Activated CD4-positive, alpha-beta T cell treated with anti-CD3 and anti-CD28 coated beads, Interleukin-2, amount 10 ng/mL, durations not matched to agents 24 days and 14 days (primary cell): ENCODE data around the gene SPON1. TPM values are rescaled to one million over a fixed set of nuclear protein-coding genes. Genes with fewer than 3 reads are reported as not detected.
A peak's percentile ranks its signal among the peaks of the same experiment; 100 is the strongest.
"Not testable (repeated sequence)": the region's sequence is repeated elsewhere in the genome, so short reads cannot be mapped to it uniquely, and the experiment has no call there.

Experiments used
- DNase-seq: peaks from one replicate; pipeline ENCODE4 v3.0.0; 2022
- H3K27ac Mint-ChIP-seq: one replicate; pipeline ENCODE4 v1.8.0; 2022; ENCODE audit warnings: mild to moderate bottlenecking, mixed read lengths
- H3K27me3 Mint-ChIP-seq: one replicate; pipeline ENCODE4 v1.8.0; 2022; ENCODE audit warnings: mixed read lengths
- H3K36me3 Mint-ChIP-seq: one replicate; pipeline ENCODE4 v1.8.0; 2022; ENCODE audit warnings: low read depth, mild to moderate bottlenecking, mixed read lengths
- H3K4me1 Mint-ChIP-seq: one replicate; pipeline ENCODE4 v1.8.0; 2021; ENCODE audit warnings: mixed read lengths
- H3K4me3 Mint-ChIP-seq: one replicate; pipeline ENCODE4 v1.8.0; 2022; ENCODE audit warnings: mild to moderate bottlenecking, moderate library complexity, mixed read lengths
- H3K9me3 Mint-ChIP-seq: one replicate; pipeline ENCODE4 v1.8.0; 2021; ENCODE audit warnings: mixed read lengths
- intact Hi-C: fragments of 100-400 bp; cut with micrococcal nuclease; formaldehyde crosslinking; loops from one replicate; pipeline ENCODE4 v1.15.1; 2023
- total RNA-seq: library from RNA; stranded (reverse); gene quantifications from 2 replicates; pipeline ENCODE4 v1.2.3, GENCODE V29; 2022

Gene SPON1
- total RNA-seq, 1 donor from 2014 or later = 0.42 TPM

DNA sequence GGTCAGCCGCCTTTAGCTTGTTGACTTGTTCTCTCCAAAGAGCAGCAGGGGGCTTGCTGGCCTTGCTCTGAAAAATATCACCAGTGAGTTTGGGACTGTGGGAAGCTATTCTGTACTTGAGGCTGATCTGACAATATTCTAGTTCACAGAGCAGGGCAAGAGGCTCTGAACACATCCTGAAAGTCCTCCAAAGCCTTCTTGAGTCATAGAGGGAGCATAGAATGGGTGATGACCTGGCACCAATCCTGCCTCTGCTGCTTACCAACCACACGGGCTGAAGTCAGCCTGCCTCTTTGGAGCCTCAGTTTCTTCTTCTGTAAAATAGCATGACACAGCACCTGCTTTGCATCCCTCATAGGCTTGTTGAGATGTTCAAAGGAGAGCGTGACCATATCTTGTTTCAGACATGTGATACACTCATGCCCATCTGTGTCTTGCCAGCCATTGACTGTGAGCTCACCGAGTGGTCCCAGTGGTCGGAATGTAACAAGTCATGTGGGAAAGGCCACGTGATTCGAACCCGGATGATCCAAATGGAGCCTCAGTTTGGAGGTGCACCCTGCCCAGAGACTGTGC lies 299.8 kb downstream of the SPON1 start:
- Mint-ChIP-seq H3K36me3 (peaks cover 19% of the 10 kb centered on the region), H3K27me3 (no peaks in the 10 kb centered on the region), H3K9me3 (peaks cover 4% of the 10 kb centered on the region), H3K27ac (no peak overlapping the region), H3K4me3 (no peak overlapping the region), H3K4me1 (no peaks in the 10 kb centered on the region)
- intact Hi-C loops = no loop called here
- DNase-seq = no peak

DNA sequence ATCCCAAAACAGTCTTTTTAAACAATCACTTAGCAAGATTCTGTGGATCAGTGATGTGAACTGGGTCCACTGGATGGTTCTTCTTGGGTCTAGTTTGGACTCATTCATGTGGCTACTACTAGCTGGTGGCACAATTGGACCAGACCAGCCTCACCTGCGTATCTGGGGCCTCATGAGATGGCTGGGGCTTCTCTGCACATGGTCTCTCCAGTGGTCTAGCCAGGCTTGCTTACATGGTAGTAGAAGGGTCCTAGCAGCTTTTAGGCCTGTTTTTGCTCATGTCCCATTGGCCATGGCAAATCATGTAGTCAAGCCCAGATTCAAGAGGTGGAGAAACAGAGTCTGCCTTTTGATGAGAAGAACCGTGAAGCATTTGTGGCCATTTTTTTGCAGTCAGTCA lies 302.4 kb downstream of the SPON1 start:
- DNase-seq = no peak
- Mint-ChIP-seq H3K4me1 (no peaks in the 10 kb centered on the region), H3K27ac (no peak overlapping the region), H3K36me3 (peaks cover 29% of the 10 kb centered on the region), H3K4me3 (no peak overlapping the region), H3K27me3 (no peaks in the 10 kb centered on the region), H3K9me3 (peaks cover 4% of the 10 kb centered on the region)
- intact Hi-C loops = no loop called here

DNA sequence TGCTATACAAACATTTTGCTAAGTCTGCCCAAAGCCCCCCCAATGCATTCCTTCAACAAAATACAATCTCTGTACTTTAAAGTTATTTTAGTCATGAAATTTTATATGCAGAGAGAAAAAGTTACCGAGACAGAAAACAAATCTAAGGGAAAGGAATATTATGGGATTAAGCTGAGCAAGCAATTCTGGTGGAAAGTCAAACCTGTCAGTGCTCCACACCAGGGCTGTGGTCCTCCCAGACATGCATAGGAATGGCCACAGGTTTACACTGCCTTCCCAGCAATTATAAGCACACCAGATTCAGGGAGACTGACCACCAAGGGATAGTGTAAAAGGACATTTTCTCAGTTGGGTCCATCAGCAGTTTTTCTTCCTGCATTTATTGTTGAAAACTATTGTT lies 304.1 kb downstream of the SPON1 start:
- peaks cover 4% of the 10 kb centered on the region for H3K9me3 Mint-ChIP-seq
- H3K27ac Mint-ChIP-seq = no peak overlapping the region
- H3K4me3 Mint-ChIP-seq = no peak overlapping the region
- H3K27me3 Mint-ChIP-seq = no peaks in the 10 kb centered on the region
- no peak for DNase-seq
- peaks cover 37% of the 10 kb centered on the region for H3K36me3 Mint-ChIP-seq
- peaks cover 12% of the 10 kb centered on the region for H3K4me1 Mint-ChIP-seq
- intact Hi-C loops = no loop called here

DNA sequence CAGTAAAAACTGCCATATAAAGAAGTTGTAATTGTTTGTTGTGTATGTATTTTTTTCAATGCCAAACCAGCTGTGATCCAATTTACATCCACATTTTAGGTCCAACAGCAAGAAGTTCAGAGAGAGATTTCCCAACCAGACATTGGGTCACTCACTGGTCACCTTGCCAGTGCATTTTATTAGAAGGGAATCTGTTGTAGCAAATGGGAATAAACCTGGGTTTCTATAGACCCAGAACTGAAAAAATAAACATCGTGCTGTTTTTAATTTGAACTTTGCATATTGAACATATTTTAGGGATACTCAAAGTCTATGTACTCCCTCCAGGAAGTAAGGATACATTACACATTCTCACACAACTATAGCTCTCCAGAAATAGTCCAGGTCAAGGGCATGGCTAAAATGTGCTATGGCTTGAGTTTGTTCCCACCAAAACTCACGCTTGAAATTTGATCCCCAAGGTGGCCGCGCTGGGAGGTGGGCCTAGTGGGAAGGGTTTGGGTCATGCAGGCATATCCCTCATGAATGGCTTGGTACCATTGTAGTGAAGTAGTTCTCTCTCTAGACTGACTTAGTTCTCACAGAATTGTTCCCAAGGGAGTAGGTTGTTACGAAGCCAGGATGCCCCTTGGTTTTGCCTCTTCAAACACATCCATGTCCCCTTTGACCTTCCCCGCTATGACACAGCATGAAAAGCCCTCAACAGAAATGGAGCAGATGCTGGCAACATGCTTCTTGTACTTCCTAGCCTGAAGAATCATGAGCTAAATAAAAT lies 305.5 kb downstream of the SPON1 start:
- intact Hi-C loops = no loop called here
- H3K4me1 Mint-ChIP-seq = peaks cover 20% of the 10 kb centered on the region
- no peaks in the 10 kb centered on the region for H3K27me3 Mint-ChIP-seq
- no peak for DNase-seq
- H3K4me3 Mint-ChIP-seq = no peak overlapping the region
- no peak overlapping the region for H3K27ac Mint-ChIP-seq
- H3K36me3 Mint-ChIP-seq = peaks cover 45% of the 10 kb centered on the region
- H3K9me3 Mint-ChIP-seq = peaks cover 4% of the 10 kb centered on the region

DNA sequence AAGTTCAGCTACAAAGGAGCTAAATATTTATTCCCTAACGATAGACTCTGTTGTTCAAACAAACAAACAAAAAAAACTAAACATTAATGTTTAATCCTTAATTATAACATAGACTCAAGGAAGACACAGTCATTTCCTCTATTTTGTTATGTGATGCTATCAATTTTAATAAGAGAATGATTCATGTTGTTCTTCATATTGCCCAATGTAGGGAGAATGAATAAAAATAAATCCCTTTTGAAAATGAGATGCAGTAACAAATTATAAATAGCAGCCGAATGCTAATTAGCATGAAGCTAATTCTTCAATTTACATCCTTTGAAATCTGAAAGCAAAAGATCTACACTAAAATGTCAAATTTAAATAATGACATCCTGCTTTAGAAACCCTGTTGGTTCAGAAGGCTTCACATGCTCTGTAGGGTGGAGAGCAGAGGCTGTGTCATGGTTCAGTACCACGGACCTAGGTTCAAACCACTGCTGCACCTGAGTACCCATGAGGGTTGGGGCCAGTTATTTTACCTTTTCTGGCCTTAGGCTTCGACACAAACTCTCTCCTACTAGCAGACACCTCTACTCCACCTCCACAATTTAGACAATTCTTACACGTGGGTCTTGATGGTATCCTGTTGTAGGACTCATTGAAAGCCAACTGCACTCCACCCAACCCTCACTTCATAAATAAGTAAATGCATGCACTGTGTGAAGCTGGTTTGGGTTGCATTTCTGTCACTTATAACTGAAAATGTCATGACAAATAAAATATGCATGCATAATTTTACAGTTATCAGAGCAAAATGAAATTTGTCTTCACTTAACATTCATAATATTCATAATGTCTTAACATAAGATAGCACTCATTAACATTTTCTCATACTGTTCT lies 307.4 kb downstream of the SPON1 start:
- peaks cover 4% of the 10 kb centered on the region for H3K9me3 Mint-ChIP-seq
- no peaks in the 10 kb centered on the region for H3K27me3 Mint-ChIP-seq
- no peak for DNase-seq
- H3K4me1 Mint-ChIP-seq = peaks cover 22% of the 10 kb centered on the region
- H3K4me3 Mint-ChIP-seq = no peak overlapping the region
- H3K36me3 Mint-ChIP-seq = peaks cover 52% of the 10 kb centered on the region
- H3K27ac Mint-ChIP-seq = no peak overlapping the region
- intact Hi-C loops = loop anchor here (5.0 kb wide), 1 partner anchor 87 kb away; the partner anchor contains the start of gene RRAS2

DNA sequence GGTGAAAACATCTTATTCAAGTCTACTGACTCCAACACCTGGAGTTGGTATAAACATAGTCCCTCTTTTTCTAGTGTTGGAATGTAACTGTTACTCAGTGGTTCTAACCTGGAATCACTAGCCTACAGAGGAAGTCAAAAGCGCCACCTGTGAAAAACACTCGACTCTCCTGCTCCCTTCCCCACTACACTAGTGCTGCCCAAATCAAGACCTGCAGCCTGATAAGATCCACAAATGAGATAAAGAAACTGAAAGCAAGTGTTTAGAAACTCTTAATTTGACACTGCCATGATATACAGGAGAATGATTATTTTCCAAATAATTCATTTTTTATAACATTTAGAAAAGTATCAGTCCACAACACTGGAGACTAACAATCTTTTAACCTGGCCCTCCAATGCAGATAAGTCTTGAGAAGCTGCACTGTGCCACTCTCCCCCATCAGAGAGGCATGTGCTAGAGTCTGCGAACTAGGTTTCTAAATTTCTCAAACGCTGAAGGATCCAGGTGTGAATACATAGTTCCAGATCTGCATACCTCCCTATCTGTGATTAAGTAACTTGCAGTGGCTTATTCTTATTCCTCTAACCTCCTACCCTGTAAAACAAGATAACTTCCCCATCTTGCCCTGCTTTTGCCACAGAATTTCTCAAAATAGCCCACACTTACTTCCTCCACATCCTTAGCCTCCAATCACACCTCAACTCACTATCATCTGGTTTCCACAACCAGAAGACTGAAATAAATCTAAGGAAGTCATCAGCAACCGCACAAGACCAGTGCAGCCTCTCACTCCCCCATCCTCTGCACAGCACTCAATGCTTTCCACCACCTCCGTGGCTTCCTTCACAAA lies 308.4 kb downstream of the SPON1 start:
- Mint-ChIP-seq H3K27ac (peak overlapping the region; percentile 84), H3K4me1 (peaks cover 24% of the 10 kb centered on the region), H3K9me3 (no peaks in the 10 kb centered on the region), H3K27me3 (no peaks in the 10 kb centered on the region), H3K36me3 (peaks cover 50% of the 10 kb centered on the region), H3K4me3 (peak overlapping the region; percentile 72)
- intact Hi-C loops = loop anchor here (5.0 kb wide), 1 partner anchor 86 kb away; the partner anchor contains the start of gene RRAS2
- peak; percentile 80 for DNase-seq

DNA sequence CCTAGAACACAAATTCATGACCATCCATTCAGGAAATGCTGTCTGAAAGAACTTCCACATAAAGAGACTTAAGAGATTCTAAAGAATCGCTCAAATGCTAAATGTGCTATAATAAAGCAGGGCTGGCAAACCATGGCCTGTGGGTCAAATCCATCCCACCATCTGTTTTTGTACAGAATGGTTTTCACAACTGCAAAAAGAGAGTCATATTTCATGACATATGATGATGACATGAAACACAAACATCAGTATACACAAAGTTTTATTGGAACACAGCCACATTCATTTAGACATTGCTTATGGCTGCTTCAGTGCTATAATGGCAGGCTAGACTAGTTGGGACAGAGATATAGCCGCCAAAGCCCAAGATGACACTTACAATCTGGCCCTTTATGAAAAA lies 311.4 kb downstream of the SPON1 start:
- Mint-ChIP-seq H3K36me3 (peaks cover 54% of the 10 kb centered on the region), H3K9me3 (no peaks in the 10 kb centered on the region), H3K27ac (no peak overlapping the region), H3K27me3 (no peaks in the 10 kb centered on the region), H3K4me3 (no peak overlapping the region), H3K4me1 (peaks cover 27% of the 10 kb centered on the region)
- intact Hi-C loops = loop anchor here (5.0 kb wide), 1 partner anchor 83 kb away; the partner anchor contains the start of gene RRAS2
- no peak for DNase-seq

DNA sequence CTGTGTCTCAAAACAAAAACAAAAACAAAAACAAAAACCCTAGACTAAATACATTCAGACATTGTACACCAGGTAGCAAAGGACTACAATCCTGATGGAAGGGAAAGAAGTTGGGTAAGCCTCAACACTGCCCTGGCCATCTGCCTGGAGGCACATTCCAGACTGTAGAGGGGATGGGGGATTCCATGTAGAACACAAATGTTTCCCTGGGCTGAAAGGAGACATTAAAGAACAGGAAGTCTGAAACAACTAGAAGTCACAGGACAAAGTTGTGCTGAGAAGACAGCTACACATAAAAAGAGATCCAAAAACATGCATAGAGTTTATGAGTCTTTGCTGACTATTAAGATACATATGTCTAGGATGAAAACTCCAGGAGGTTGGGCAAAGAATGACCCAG lies 312.6 kb downstream of the SPON1 start:
- no peak overlapping the region for H3K4me3 Mint-ChIP-seq
- no peak overlapping the region for H3K27ac Mint-ChIP-seq
- peaks cover 63% of the 10 kb centered on the region for H3K36me3 Mint-ChIP-seq

DNA sequence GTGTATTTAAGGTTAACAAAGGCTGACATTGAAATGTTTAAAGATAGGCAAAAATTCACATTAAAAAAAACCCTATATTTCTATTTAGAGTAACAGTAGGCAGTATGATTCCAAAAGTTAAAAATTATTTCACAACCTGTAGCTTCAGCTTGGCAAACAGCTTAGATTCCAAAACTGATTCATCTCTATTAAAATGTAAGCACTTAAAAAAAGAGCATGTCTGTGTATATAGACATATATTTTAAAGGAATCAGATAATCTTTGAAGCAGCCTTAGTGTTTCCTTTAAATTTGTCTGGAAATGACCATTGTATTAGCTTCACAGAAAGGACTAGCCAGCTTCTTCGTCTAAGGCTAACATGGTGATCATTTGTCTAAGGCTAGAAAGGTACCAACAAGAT lies 316.3 kb downstream of the SPON1 start:
- peaks cover 54% of the 10 kb centered on the region for H3K36me3 Mint-ChIP-seq
- intact Hi-C loops, H3K4me1 Mint-ChIP-seq, H3K27ac Mint-ChIP-seq, H3K4me3 Mint-ChIP-seq, H3K9me3 Mint-ChIP-seq, H3K27me3 Mint-ChIP-seq, DNase-seq: not testable (repeated sequence)

More for the DNA sequence above, 312.6 kb downstream of the SPON1 start:
- H3K27me3 Mint-ChIP-seq = no peaks in the 10 kb centered on the region
- peaks cover 27% of the 10 kb centered on the region for H3K4me1 Mint-ChIP-seq
- H3K9me3 Mint-ChIP-seq = no peaks in the 10 kb centered on the region
- DNase-seq = no peak
- intact Hi-C loops = no loop called here

DNA sequence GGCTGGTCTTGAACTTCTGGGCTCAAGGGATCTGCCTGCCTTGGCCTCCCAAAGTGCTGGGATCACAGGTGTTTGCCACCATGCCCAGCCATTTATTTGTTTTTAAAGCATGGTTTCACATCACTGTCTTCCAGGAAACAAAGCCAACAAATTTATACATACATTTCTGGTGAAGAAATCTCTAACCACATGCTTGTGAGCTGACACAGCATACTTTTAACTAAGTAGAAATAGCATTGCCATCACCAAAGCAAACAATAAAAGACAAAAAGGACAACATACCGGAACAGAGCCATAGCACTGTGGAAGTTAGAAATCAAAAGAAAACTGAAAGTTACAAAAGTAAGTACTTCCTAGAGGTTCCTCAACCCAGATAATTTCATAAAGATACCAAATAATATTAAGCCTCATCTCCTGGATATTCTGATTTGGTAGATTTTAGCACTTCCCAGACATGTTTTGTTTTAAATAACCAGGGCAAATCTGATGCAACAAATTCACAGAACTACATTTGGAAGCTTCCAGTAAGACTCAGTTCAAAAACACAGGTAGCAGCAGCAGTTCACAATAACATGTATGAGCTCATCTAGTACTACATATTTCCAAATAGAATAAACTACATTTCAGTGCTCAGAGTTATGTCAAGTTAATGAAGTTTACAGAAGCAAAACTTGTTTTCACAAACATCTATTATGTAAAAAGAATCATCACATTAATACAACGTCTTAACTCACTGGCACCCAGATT lies 325.8 kb downstream of the SPON1 start:
- H3K27me3 Mint-ChIP-seq = no peaks in the 10 kb centered on the region
- no peaks in the 10 kb centered on the region for H3K9me3 Mint-ChIP-seq
- H3K4me1 Mint-ChIP-seq = peaks cover 29% of the 10 kb centered on the region
- H3K27ac Mint-ChIP-seq = peak overlapping the region; percentile 86
- peak; percentile 72 for DNase-seq
- H3K4me3 Mint-ChIP-seq = peak overlapping the region; percentile 58
- intact Hi-C loops = no loop called here
- peaks cover 61% of the 10 kb centered on the region for H3K36me3 Mint-ChIP-seq

DNA sequence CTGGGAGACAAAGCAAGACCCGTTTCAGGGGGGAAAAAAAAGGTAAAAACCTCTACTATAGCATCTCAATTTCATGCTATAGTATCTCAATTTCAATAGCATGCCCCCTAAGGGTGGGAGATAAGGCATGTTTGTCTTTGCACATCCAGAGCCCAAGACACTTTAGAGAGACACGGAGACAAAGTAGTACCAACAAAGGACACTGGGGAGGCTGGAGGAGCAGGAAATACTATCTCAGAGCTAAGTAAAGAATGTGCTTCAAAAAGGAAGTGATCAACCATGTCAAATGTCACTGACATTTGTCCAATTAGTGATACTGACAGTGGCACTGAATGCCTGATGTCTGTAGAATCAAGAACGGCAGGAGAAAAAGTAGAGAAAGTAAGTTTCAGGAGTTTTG lies 327.9 kb downstream of the SPON1 start:
- Mint-ChIP-seq H3K27ac (no peak overlapping the region), H3K27me3 (no peaks in the 10 kb centered on the region), H3K36me3 (peaks cover 64% of the 10 kb centered on the region)

DNA sequence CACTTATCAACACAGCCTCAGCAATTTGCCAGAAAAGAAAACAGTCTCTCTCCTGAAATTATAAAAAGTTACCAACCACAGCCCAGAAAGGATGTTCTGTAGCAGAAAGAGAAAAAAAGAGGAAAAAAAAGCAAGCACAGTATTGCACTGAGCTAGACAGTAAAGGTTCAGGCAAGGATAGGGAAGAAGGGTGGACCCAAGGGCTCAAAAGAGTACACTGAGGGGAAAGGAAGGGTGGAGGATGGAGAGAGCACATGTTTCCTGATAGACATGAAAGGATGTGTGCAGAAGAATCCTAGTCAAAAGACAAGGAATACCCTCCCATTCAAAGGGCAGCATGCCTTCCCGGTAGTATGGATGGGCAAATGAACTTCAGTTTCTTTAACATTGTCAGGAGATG lies 337.4 kb downstream of the SPON1 start:
- intact Hi-C loops = loop anchor here (1.0 to 2.0 kb wide), 3 partner anchors 57 to 155 kb away; no protein-coding TSS in a partner anchor
- H3K4me1 Mint-ChIP-seq = peaks cover 16% of the 10 kb centered on the region
- H3K27ac Mint-ChIP-seq = no peak overlapping the region
- no peaks in the 10 kb centered on the region for H3K27me3 Mint-ChIP-seq
- DNase-seq = no peak
- no peaks in the 10 kb centered on the region for H3K9me3 Mint-ChIP-seq
- peaks cover 6% of the 10 kb centered on the region for H3K36me3 Mint-ChIP-seq
- H3K4me3 Mint-ChIP-seq = no peak overlapping the region

More for the DNA sequence above, 327.9 kb downstream of the SPON1 start:
- H3K4me3 Mint-ChIP-seq = no peak overlapping the region
- no peaks in the 10 kb centered on the region for H3K9me3 Mint-ChIP-seq
- no peak for DNase-seq
- intact Hi-C loops = no loop called here
- H3K4me1 Mint-ChIP-seq = peaks cover 31% of the 10 kb centered on the region
